ENCODE measurements around the gene TSHZ2.

The TSHZ2 gene

DNA sequence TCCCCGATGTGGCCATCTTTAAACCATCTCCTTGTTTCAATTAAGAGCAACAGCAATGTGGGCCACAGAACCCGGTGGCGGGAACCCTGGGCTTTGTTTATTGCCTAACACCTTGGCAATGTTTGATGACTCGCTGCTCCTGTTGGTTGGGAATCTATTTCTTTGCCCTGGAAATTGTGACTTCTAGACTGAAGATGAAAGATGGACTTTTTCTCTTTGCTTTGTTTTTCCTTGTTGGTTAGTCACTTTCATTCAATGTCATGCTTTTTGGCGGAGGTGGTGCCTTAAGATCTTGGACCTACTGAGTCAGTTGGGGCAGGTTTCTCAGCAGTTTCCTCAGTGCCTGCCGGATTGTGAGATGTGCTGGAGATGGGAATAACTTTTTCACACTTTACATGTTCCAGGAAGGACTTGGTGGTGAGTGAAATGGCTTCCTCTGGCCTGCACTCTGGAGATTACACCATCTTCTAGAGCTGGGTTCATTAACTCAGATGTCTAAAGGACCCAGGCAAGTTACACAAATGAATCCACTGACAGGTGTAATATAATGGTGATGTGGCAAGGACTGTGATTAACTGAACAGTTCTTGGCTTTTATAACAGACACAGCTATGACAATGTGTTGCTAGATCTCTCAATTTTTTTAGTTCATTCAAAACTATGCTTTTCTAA lies 56.3 kb downstream of the TSHZ2 start:
- DNase-seq (ENCODE audit: low spot score): peak; percentile 23

DNA sequence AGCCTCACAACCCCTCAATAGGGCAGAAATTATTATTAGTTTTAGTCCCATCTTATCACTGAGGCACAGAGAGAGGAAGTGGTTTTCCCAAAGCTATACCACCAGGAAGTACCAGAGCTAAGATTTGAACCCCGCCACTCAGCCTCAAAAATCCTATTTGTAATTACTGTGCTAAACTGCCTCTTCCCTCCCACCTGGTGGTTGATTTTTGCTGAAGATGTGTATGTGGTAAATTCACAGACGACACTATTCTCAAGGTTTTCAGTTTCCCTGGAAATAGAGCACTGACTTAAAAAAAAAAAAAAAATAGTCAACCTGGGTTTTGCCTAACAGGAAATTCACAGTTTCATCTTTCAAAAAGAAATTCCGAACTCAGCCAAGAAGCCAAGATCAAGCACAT lies 57.9 kb downstream of the TSHZ2 start:
- no peak for DNase-seq (ENCODE audit: low spot score)

DNA sequence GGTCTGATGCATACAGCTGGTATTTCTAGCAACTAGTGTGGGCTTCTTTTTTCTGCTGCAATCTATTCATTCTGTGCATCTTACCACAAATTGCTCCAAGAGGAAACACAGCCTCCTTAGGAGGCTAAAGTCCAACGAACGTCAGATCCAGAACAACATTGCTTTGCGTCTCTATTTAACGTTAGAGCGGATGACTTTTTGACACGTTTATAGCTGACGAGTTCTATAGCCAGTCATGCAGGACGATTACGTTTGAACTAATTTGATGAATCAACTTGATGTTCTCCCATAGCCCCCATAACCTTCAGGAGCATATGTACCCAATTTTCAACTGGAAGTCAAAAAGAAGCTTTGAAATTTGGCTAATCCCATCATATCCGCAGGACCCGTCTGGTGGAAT lies 59.9 kb downstream of the TSHZ2 start:
- DNase-seq (ENCODE audit: low spot score): no peak

DNA sequence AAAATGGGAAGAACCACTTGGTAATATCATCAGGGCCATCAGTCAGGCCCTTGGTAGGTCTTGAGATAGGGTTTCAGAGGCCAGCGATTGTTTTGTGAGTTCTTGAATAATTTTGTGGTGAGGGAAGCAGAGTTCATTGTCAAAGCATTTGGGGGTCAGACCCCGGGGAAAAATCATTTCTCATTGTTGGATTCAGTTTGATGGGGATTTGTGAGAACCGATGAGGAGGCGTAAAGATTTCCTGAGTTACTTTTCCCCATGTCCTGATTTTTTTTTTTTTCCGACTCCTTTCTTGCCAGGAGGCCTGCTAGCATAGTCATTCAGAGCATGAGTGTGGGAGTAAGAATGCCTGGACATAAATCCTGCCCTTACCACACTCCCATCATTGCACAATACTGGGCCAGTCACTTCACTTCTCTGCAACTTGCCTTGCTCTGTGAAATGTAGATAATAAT lies 60.3 kb downstream of the TSHZ2 start:
- peak; percentile 63 for DNase-seq (ENCODE audit: low spot score)

DNA sequence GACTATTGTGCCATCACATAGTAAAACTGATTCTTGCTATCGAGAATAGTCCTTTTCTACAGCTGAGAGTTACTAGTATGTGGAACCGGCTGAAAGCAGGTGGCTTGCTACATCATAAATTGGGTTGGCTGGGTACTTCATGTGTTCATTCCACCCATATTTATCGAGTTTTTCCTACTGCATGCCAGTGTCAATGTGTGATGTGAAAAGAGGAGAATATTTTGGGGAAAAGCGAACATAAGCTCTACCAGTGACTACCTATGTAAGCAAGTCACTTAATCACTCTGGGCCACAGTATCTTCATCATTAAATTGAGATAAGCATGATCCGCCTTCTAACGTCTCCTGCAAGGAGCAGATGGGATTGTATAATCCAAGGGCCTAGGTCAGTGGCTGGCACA lies 61.0 kb downstream of the TSHZ2 start:
- DNase-seq (ENCODE audit: low spot score): no peak

DNA sequence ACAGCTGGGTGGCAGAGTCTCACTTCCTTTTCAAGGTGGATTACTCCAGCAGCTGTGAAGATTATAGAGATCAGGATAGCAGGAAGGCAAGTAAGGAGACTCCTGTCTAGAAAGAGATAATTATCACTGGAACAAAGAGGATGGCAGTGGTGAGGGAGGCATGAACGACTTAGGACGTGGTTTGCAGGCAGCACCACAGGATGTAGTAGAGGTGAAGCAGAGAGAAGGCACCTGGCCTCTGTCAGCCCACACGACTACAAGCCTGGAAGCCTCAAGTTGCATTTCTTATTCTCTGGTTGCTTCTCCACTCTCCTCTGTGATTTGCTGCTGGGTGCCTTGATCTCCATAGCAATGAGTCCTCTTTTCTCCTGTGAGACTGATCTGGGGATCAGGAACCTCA lies 62.7 kb downstream of the TSHZ2 start:
- DNase-seq (ENCODE audit: low spot score): no peak

DNA sequence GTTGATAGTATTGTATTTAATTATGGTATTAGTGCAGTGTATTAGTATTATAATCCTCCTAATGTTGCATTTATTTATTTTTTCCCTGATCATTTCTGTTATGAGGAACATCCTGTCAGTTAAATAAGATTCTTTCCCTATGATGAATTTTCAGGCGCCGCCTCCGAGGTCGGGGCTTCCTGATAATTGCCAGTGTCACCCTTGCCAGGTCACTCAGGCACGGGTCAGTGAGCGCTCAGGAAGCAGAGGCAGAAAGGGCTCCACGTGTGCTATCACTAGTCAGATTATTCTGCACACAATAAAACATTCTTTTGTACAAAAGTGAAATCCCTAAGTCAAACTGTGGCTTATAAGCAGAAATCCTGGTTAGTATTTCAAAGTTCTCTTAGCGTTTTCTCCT lies 64.8 kb downstream of the TSHZ2 start:
- peak; percentile 74 for DNase-seq (ENCODE audit: low spot score)

DNA sequence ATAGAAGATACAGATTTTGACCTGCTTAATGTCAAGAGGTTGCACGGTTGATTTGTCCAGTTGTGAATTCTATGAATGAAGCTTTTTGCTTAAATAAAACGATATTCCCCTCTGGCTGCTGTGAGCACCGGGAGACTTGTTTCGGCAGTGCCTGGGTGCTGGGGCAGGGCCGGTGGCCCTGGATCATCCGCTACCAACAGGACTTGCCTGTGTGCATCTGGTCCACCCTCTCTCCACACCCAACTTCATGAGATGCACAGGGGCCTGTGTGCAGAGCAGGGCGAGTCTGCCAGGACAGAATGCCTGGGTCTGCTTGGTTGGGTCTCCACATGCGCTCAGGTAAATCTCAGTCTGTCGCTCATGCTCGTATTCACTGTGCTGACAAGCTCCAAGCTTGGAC lies 65.5 kb downstream of the TSHZ2 start:
- DNase-seq (ENCODE audit: low spot score): no peak

DNA sequence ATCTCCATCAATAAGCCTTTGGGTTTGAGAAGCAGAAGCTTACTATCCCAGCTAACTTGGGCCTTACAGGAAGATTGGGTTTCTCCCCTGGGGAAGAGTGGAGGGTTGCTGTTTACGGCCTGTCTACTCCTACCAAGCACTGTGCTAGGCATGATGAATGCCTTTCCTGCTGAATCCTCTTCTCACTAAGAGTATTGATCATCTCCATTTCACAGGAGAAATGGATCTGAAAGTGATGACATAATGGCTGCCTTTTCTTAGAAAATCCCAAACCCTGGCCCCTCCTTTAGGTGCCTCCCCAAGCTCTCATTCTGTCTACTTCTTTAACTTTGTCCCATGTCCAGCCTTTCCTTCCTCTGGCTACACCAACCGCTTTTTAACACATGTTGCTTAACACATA lies 66.1 kb downstream of the TSHZ2 start:
- DNase-seq (ENCODE audit: low spot score): no peak

DNA sequence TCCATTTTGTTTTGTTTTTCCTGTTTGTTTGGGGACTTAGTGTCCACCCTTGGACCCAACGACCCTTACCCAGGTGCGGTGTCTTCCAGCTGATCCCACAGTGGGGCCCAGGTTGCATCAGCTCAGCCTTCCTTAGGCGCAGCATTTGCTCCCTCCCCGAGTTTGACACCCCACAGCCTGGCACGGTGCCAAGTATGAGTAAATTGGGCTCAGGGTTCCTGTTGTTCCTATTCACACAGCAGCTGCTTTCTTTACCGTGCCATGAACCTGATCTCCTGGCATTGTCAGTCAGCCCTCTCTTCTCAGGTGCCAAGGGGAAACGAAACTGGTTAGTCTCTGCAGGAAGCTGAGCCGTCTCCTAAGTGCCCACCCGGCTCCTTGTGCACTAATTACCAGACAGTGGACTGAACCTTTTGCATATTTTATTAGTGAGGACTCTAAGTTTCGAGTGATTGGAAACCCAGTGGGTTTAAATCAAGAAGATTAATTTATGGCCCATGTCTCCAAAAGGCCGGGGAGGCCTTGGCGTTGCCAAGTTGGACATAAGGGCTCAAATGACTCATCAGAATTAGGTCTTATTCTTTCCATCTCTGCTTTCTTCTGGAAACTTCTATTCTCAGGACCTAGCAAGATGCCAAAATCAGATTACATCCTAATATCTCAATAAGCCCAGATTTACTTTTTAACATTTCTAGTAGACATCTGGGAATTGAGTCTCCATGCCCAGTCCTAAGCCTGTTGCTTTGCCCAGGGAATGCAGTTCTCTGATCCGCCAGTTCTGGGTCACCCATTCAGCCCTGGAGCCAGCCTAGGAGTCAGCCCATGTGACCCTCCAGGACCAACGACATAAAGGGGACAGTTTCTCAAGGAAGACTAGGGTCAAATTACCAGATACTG lies 68.8 kb downstream of the TSHZ2 start:
- peak; percentile 72 for DNase-seq (ENCODE audit: low spot score)

DNA sequence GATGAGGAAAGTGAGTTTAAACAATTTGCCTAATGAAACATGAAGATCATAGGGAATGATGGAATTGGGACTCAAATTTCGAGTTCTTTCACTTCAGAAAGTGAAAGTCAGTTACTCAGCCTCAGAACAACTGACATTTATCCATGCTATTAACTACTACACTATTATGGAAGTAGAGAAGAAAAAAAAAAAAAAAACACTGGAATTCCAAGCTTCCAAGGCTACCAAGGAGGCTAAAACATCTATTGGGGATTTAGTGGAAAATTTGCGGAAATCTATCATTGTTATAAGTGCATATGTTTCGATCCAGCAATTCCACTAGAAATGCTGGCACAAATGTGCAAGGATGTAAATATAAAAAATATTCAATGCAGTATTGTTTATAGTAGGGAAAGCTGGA lies 70.4 kb downstream of the TSHZ2 start:
- no peak for DNase-seq (ENCODE audit: low spot score)

DNA sequence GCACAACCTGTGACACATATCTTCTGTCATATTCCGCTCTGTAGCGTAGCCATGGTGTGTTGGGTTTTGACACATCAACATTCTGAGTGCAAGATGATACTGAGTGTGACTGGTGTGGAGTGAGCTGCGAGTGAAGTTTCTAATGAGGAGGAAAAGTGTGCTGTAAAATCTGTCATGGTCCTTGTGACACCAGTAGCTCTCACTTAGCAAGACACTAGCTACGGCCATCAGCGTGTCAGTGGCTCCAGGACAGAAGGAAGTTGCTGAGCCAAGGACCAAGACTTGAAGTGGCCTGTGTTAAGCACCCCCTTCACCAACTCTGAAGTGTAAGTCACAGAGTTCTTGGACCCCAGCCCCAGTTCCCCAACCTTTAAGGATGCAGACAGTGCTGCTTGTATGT lies 72.1 kb downstream of the TSHZ2 start:
- no peak for DNase-seq (ENCODE audit: low spot score)

DNA sequence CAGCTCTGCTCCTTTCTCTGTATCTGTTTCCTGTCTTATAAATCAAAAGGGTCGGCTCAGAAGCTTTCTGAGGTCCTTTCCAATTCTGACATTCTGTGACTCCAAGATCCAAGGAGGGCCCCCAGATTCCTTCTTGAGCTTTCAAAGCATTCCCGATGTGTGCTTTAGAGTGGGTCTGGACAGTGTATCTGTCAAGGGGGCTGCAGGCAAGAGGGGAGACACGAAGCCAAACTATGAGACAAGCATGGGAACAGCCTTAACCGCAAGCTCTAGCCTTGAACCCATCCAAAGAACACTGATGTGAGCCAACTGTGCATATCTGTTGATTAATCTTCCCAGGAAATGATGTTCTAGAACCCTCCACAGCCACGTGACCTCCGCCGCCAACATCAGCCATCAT lies 73.8 kb downstream of the TSHZ2 start:
- DNase-seq (ENCODE audit: low spot score): no peak

DNA sequence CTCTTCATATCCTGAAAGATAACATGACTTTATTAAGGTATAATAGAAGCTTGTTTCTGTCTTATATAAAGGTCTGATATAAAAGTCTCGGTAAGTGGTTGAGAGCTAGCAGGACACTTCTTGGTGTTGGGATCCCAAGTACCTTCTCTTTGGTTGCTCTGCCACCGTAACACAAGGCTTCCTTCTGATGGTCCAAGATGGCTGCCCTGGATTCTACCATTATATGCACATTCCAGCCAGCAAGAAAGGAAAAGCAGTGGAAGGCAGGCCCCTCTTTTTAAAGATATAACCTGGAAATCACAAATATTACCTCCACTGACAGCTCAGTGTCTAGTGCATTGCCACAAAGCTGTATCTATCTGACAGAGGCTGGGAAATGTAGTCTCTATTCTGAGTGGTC lies 75.0 kb downstream of the TSHZ2 start:
- no peak for DNase-seq (ENCODE audit: low spot score)

DNA sequence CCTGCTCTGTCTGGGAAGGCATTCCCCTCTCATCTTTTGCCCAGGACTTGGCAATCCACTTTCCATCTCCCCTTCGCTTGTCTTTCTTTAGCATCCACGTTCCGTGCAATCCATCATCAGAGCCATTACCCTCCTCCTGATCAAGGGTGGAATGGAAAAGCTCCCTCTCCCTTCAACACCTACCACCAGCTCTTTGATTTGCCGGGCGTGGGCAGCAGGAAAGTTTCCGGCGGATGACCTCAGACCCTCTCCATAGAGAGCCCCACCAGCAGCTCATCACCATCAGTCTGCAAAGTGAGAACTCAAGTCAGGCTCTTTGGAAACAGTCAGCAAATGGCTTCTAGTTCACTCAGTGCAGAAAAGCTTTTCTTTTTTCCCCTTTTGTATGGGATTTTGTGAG lies 76.2 kb downstream of the TSHZ2 start:
- no peak for DNase-seq (ENCODE audit: low spot score)

DNA sequence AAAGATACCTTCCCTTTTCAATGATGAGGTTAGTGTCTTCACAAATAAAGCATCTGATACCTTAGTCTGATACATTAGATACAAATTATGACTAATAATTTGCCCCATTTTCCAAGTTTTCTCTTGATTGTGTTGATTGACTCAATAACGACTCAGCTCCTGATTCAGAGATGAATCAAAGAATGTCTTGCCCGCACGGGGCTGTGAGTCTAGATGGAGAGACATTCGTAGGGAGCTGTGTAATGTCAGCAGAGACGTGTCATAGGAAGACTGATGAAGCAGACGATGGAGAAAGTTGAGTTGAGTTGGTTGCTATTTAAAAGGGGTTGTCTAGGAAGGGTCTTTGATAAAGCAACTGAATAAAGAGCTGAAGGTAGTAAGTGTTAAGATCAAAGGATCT lies 78.2 kb downstream of the TSHZ2 start:
- DNase-seq (ENCODE audit: low spot score): peak; percentile 34

DNA sequence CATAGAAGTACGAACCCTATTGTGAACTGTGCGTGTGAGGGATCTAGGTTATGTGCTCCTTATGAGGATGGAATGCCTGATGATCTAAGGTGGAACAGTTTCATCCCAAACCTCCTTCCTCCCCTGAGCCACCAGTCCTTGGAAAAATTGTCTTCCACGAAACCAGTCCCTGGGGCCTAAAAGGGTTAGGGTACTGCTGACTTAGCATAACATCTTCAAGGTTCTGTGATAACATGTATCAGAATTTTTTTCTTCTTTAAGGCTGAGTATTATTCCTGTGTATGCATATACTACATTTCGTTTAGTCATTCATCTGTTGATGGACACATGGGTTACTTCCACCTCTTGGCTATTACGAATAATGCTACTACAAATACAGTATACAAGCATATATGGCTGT lies 80.2 kb downstream of the TSHZ2 start:
- DNase-seq (ENCODE audit: low spot score): no peak

DNA sequence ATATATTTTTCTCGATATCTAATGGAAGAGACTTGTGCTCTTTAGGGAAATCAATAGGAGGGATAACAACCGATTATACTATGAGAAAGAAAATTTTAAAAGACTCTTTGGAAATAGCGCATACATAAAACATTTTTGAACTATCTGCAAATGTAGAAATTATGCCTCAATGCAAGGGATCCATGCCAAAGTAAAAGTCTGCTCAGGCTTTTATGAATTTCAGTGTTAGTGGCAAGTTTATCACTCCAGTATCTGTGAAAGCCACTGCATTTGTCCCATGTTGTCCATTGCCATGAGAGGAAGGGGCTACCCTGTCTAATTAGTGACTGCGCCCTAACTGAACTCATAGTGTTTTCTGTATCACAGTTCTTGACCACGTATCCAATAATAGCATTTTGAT lies 81.4 kb downstream of the TSHZ2 start:
- DNase-seq (ENCODE audit: low spot score): no peak

DNA sequence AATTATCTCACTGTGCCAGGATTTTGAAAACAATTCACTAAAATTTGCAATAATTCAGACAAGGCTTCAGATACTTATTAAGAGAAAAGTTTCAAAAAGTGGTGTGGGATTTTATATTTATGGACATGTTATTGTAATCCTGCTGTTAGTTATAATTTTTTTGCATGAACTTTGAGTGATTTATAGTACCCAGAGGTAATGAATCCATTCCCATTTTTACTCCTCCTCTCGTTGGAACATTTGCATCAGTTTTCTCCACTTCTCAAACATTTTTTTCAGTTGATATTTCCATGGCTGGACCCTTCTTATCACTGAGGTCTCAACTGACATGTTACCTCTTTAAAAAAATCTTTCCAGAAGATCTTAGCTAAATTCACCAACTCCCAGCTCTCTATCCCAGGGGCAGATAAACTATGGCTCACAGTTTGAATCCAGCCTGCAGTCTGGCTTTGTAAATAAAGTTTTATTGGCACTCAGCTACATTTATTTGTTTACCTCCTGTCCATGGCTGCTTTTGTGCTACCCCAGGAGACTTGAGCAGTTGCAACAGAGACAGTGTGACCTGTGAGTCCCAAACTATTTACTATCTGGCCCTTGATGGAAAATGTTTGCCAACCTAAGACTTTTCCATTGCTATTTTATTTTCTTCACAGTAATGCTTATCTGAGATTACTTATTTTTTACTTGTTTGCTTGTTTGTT lies 83.4 kb downstream of the TSHZ2 start:
- no peak for DNase-seq (ENCODE audit: low spot score)

DNA sequence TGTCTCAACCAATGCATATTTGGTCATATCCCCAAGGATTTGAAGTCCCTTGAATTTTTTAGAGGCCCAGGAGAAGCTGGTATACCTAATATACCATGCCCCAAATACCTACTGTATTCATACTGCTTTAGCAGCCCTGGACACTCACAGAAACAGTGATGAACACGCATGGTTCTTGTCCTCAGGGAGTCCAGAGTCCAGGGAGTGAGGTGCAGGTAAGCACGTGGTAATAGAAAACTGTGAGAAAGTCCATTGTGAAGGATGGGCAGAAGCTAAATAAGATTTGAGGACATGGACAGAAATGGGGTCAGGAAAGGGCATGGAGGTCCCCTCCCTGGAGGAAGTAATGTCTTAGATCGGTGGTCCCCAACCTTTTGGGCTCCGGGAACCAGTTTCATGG lies 85.4 kb downstream of the TSHZ2 start:
- no peak for DNase-seq (ENCODE audit: low spot score)

DNA sequence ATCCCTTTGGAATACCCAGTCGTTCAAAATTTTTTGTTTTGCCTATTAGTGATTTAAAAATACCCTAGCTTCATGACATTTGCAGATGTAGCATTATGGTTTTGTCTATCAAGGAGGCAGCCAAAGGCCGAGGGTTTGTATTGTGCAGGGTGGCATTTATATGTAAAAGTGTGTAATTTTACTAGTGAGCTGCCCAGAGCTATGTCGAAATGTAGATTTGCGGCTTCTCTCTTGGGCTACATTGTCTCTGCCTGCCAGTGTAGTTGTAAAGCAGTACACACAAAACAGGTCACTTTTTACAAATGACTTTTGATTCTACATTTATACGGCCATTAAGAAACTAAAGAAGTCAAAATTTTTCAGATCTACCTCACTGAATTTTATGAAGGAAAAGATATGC lies 87.7 kb downstream of the TSHZ2 start:
- no peak for DNase-seq (ENCODE audit: low spot score)

DNA sequence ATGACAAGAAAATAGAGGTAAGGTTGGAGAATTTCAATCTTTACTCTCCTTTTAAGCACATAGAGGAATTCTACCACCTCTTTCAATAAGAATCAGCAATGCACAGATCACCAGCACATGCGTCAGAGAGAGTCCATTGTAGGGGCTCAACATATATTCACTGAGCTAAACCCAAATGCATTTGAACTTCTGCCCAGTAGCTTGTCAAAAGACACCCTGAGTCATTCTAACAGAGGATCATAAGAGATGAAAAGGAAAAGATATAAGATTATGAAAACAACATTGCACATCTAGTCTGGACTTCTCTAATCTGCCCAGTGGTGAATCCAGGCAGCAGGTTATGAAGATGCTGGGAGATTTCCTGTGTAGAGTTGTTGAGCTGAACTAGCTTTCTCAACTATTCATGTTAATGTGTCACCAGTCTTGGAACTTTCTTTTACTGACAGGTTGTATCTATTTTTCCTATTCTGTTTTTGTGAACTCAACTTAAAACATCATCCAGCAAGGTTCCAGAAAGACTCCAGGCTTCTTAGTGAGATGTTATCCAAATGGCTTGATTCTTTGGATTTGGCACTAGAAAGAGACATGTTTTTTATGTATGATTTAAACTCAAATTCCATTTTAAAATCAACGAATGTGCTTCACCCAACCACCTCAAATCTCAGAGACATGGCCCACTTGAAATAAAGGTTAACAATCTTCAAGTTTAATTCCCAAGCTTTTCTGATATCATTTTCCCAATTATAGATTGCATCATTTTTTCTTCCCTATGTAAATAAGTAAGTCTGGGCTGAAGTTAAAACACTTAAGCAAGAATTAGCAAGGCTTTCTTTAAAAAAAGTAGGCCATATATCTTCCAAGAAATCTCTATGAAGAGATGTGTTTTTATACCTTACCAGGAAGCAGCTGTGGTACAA lies 89.3 kb downstream of the TSHZ2 start:
- DNase-seq (ENCODE audit: low spot score): no peak

Measured in kidney tubule cell (primary cell).